Type B pancreatic cell (in vitro differentiated cells): ENCODE data around the gene LTBP1. TPM values are rescaled to one million over a fixed set of nuclear protein-coding genes. Genes with fewer than 3 reads are reported as not detected.

Experiments
- DNase-seq: peaks from one replicate; pipeline ENCODE4 v3.0.0; 2021; ENCODE audit warnings: mixed read lengths; ENCODE audit not compliant: unreplicated experiment; ENCODE audit errors: extremely low spot score
- H3K27ac Mint-ChIP-seq: 2 replicates; pipeline ENCODE4 v1.8.0; 2021; ENCODE audit warnings: mild to moderate bottlenecking, mixed read lengths
- H3K27me3 Mint-ChIP-seq: 2 replicates; pipeline ENCODE4 v1.8.0; 2021; ENCODE audit warnings: mixed read lengths
- H3K36me3 Mint-ChIP-seq: 2 replicates; pipeline ENCODE4 v1.8.0; 2021; ENCODE audit warnings: mixed read lengths
- H3K4me1 Mint-ChIP-seq: one replicate; pipeline ENCODE4 v1.8.0; 2021; ENCODE audit warnings: mixed read lengths; ENCODE audit not compliant: unreplicated experiment
- H3K4me3 Mint-ChIP-seq: 2 replicates; pipeline ENCODE4 v1.8.0; 2021; ENCODE audit warnings: mild to moderate bottlenecking, mixed read lengths
- H3K9me3 Mint-ChIP-seq: 2 replicates; pipeline ENCODE4 v1.8.0; 2021; ENCODE audit warnings: mixed read lengths
- total RNA-seq: library from RNA; stranded (reverse); gene quantifications from 2 replicates; pipeline ENCODE4 v1.2.1, GENCODE V29; 2021; ENCODE audit warnings: low replicate concordance
- TF ChIP-seq, protein P1 (sequence below): fragments of 200-600 bp; sonication (generic); conservative IDR thresholded peaks from 2 replicates; pipeline ENCODE4 v1.5.0; 2021; ENCODE audit warnings: antibody characterized with exemption, mild to moderate bottlenecking

Gene LTBP1
- total RNA-seq, 1 donor from 2014 or later, result 53.3 TPM

DNA sequence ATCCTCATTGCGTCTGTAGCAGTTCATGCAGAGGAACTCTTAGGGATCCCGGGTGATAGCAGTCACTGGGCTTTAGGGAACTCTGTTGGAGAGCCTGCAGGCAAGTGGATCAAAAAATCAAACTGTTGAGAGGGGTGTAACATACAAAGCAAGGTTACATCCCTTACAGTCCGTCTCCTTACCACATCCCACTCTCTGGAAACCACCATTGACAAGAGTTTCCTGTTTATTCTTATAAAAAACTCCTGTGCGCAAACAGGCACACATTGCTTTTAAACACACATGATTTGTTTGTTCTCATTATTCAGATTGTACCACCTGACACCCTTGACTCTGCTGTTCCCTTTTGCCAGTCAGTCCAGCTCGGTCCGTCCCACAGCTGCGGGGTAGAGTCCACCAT, 137.7 kb downstream of the LTBP1 start:
- no peak for DNase-seq
- Mint-ChIP-seq H3K4me1 (peaks cover 26% of the 10 kb centered on the region), H3K27me3 (no peaks in the 10 kb centered on the region), H3K36me3 (peaks cover 17% of the 10 kb centered on the region), H3K27ac (no peak overlapping the region), H3K9me3 (peaks cover 6% of the 10 kb centered on the region), H3K4me3 (no peak overlapping the region)
- TF ChIP-seq, protein P1, sequence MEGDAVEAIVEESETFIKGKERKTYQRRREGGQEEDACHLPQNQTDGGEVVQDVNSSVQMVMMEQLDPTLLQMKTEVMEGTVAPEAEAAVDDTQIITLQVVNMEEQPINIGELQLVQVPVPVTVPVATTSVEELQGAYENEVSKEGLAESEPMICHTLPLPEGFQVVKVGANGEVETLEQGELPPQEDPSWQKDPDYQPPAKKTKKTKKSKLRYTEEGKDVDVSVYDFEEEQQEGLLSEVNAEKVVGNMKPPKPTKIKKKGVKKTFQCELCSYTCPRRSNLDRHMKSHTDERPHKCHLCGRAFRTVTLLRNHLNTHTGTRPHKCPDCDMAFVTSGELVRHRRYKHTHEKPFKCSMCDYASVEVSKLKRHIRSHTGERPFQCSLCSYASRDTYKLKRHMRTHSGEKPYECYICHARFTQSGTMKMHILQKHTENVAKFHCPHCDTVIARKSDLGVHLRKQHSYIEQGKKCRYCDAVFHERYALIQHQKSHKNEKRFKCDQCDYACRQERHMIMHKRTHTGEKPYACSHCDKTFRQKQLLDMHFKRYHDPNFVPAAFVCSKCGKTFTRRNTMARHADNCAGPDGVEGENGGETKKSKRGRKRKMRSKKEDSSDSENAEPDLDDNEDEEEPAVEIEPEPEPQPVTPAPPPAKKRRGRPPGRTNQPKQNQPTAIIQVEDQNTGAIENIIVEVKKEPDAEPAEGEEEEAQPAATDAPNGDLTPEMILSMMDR, result no peak

GRCh38 chr2:33085646-33086045, 138.9 kb downstream of the LTBP1 start:
- peaks cover 17% of the 10 kb centered on the region for H3K36me3 Mint-ChIP-seq
- TF ChIP-seq, protein P1, result no peak
- DNase-seq, result no peak
- peaks cover 6% of the 10 kb centered on the region for H3K9me3 Mint-ChIP-seq
- peaks cover 26% of the 10 kb centered on the region for H3K4me1 Mint-ChIP-seq
- H3K27ac Mint-ChIP-seq, result no peak overlapping the region
- H3K4me3 Mint-ChIP-seq, result no peak overlapping the region
- H3K27me3 Mint-ChIP-seq, result no peaks in the 10 kb centered on the region

GRCh38 chr2:33086400-33087015, 139.8 kb downstream of the LTBP1 start:
- Mint-ChIP-seq H3K36me3 (peaks cover 14% of the 10 kb centered on the region), H3K27me3 (no peaks in the 10 kb centered on the region), H3K9me3 (peaks cover 6% of the 10 kb centered on the region), H3K4me3 (no peak overlapping the region), H3K4me1 (peaks cover 22% of the 10 kb centered on the region), H3K27ac (no peak overlapping the region)
- TF ChIP-seq, protein P1, result no peak
- DNase-seq, result no peak

- DNase-seq, result no peak
- Mint-ChIP-seq H3K27ac (no peak overlapping the region), H3K4me1 (peaks cover 5% of the 10 kb centered on the region), H3K27me3 (no peaks in the 10 kb centered on the region), H3K9me3 (peaks cover 6% of the 10 kb centered on the region), H3K36me3 (peaks cover 3% of the 10 kb centered on the region), H3K4me3 (no peak overlapping the region)
- TF ChIP-seq, protein P1, result no peak
Observed at GRCh38 chr2:33090553-33091134, 143.9 kb downstream of the LTBP1 start.

DNA sequence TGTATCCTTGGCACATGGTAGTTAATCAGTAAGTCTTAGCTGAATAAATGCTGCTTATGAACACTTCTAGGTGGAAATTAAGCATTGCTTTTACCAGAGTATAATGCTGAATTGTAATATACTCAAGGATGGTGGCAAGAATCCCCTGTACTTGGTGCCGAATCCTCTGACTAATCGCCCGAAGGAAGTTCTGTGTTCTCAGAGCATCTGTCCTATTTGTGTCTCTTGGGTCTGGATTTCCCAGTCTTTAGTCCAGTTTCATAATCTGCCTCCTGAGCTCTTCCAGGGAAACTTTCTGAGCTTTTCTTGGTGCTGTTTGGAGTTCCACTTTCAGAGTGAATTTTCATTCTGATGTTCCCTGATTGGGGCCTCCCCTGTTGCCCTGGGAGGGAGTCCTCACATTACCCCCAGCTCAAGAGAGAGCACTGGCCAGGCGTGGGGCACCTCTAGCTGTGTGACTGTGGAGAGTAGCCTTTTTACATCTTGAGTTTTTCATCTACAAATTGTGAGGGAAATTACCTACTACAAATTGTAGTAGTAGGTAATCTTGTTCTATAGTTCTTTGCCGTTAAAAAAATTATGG, 144.9 kb downstream of the LTBP1 start:
- no peaks in the 10 kb centered on the region for H3K36me3 Mint-ChIP-seq
- no peaks in the 10 kb centered on the region for H3K27me3 Mint-ChIP-seq
- H3K4me3 Mint-ChIP-seq, result no peak overlapping the region
- H3K27ac Mint-ChIP-seq, result no peak overlapping the region
- peaks cover 9% of the 10 kb centered on the region for H3K9me3 Mint-ChIP-seq
- TF ChIP-seq, protein P1, result no peak
- no peaks in the 10 kb centered on the region for H3K4me1 Mint-ChIP-seq
- DNase-seq, result no peak
